B cell (primary cell): ENCODE data around the gene THOC5. TPM values are rescaled to one million over a fixed set of nuclear protein-coding genes. Genes with fewer than 3 reads are reported as not detected.

Experiments used
- ATAC-seq: fragments of 200-7000 bp; cut with Tn5 transposase; one replicate; pipeline ENCODE4 v1.10.0; 2021; ENCODE audit warnings: low read depth, mild to moderate bottlenecking, moderate number of reproducible peaks, moderate library complexity
- CTCF ChIA-PET: fragments of 350-600 bp; sonication (Branson Sonifier 250); formaldehyde crosslinking; loops from one replicate; lab custom pipeline; 2021; ENCODE audit warnings: antibody characterized with exemption, inconsistent platforms; lab: Charles Lee
- POLR2A ChIA-PET: fragments of 350-600 bp; sonication (Branson Sonifier 250); formaldehyde crosslinking; loops from one replicate; lab custom pipeline; 2021; ENCODE audit warnings: antibody characterized with exemption; lab: Charles Lee
- DNase-seq: peaks from one replicate; pipeline ENCODE4 v3.0.0; 2013
- H2AFZ ChIP-seq: 2 replicates; pipeline ENCODE4 v1.6.1; 2012; ENCODE audit warnings: mild to moderate bottlenecking, low read depth, low read length; ENCODE audit not compliant: insufficient read depth, poor library complexity, severe bottlenecking
- H3K27ac ChIP-seq, 2 donors: 1 replicate in 1 of 2; 2 replicates in 1 of 2; pipeline ENCODE4 v1.5.1; 2012 to 2013; ENCODE audit warnings: low read length in 2 of 2, mild to moderate bottlenecking in 2 of 2, moderate library complexity in 1 of 2
- H3K27me3 ChIP-seq, 4 experiments: fragments of 200-600 bp in 1 of 4; sonication (generic) in 1 of 4; replicated peaks in 1 of 4; 1 replicate in 2 of 4; 2 replicates in 2 of 4; pipeline versions ENCODE4 v1.6.1 to v1.7.0; 2013 to 2016; ENCODE audit warnings: low read length in 3 of 4, mild to moderate bottlenecking in 2 of 4, mixed read lengths in 1 of 4, moderate library complexity in 1 of 4; ENCODE audit not compliant: insufficient read depth in 4 of 4, control insufficient read depth in 3 of 4; ENCODE audit errors: control extremely low read depth in 1 of 4
- H3K36me3 ChIP-seq, 2 experiments: replicated peaks in 1 of 2; 1 replicate in 1 of 2; 2 replicates in 1 of 2; pipeline versions ENCODE4 v1.6.1 to v1.7.1; 2013; ENCODE audit warnings: low read length in 1 of 2; ENCODE audit not compliant: insufficient read depth in 2 of 2, control insufficient read depth in 1 of 2; ENCODE audit errors: control extremely low read depth in 1 of 2, extremely low read depth in 1 of 2
- H3K4me1 ChIP-seq, 2 donors: fragments of 200-600 bp in 1 of 2; sonication (generic) in 1 of 2; 1 replicate in 1 of 2; 2 replicates in 1 of 2; pipeline versions ENCODE4 v1.5.1 to v1.6.1; 2013 to 2017; ENCODE audit warnings: low read length in 2 of 2; ENCODE audit not compliant: control insufficient read depth in 2 of 2, insufficient read depth in 2 of 2
- H3K4me2 ChIP-seq: replicated peaks from 2 replicates; pipeline ENCODE3; 2012; ENCODE audit warnings: mild to moderate bottlenecking, low read depth, low read length; ENCODE audit not compliant: poor library complexity, severe bottlenecking
- H3K4me3 ChIP-seq, 5 experiments: fragments of 200-600 bp in 1 of 5; sonication (generic) in 1 of 5; 1 replicate in 3 of 5; 2 replicates in 2 of 5; pipeline versions ENCODE4 v1.5.1 to v1.7.0; 2011 to 2016; ENCODE audit warnings: low read length in 4 of 5, mild to moderate bottlenecking in 4 of 5, low read depth in 2 of 5, control low read depth in 1 of 5, moderate library complexity in 1 of 5; ENCODE audit not compliant: insufficient read depth in 1 of 5; ENCODE audit errors: control extremely low read depth in 1 of 5, extremely low read depth in 1 of 5
- H3K79me2 ChIP-seq: fragments of 200-600 bp; sonication (generic); one replicate; pipeline ENCODE4 v1.6.0; 2016; ENCODE audit warnings: low read length; ENCODE audit not compliant: control insufficient read depth, insufficient read depth
- H3K9ac ChIP-seq: fragments of 200-600 bp; sonication (generic); 2 replicates; pipeline ENCODE4 v1.6.1; 2017; ENCODE audit warnings: mild to moderate bottlenecking, low read length, moderate library complexity
- H3K9me3 ChIP-seq, 3 donors: one replicate each; pipeline versions ENCODE4 v1.6.1 to v1.7.1; 2013; ENCODE audit warnings: low read length in 2 of 3; ENCODE audit not compliant: control insufficient read depth in 2 of 3, insufficient read depth in 1 of 3; ENCODE audit errors: control extremely low read depth in 1 of 3
- H4K20me1 ChIP-seq: 2 replicates; pipeline ENCODE4 v1.6.0; 2012; ENCODE audit warnings: mild to moderate bottlenecking, low read length; ENCODE audit not compliant: insufficient read depth, control insufficient read depth, poor library complexity, severe bottlenecking
- H3K27ac Mint-ChIP-seq: one replicate; pipeline ENCODE4 v1.8.0; 2021; ENCODE audit warnings: mixed read lengths
- H3K27me3 Mint-ChIP-seq: one replicate; pipeline ENCODE4 v1.8.0; 2021; ENCODE audit warnings: mixed read lengths
- H3K4me1 Mint-ChIP-seq: one replicate; pipeline ENCODE4 v1.8.0; 2021; ENCODE audit warnings: mixed read lengths
- H3K4me3 Mint-ChIP-seq: one replicate; pipeline ENCODE4 v1.8.0; 2021; ENCODE audit warnings: mixed read lengths
- H3K9me3 Mint-ChIP-seq: one replicate; pipeline ENCODE4 v1.8.0; 2022; ENCODE audit warnings: mixed read lengths; ENCODE audit not compliant: insufficient read depth
- EZH2 ChIP-seq: IDR thresholded peaks from 2 replicates; pipeline ENCODE4 v1.6.1; 2012; ENCODE audit warnings: borderline replicate concordance, low read depth, mild to moderate bottlenecking, moderate library complexity, low read length; ENCODE audit not compliant: insufficient read depth, poor library complexity, severe bottlenecking
- WGBS: methylation state at CpG from one replicate; pipeline ENCODE4 v1.1.5; 2013; ENCODE audit warnings: missing lambda C conversion rate; ENCODE audit not compliant: insufficient coverage; 5-methylcytosine and 5-hydroxymethylcytosine counted together
- intact Hi-C: fragments of 100-400 bp; cut with micrococcal nuclease; formaldehyde crosslinking; loops from one replicate; pipeline ENCODE4 v1.10.0; 2022
- polyA plus RNA-seq: library from polyadenylated mRNA; depleted of rRNA; stranded (reverse); fragments of >200 nt; gene quantifications from 2 replicates; pipeline ENCODE4 v1.2.3, GENCODE V29; 2012
- total RNA-seq, 2 donors: library from RNA; stranded (reverse); fragments of 120-200 nt in 1 of 2; gene quantifications; 1 replicate in 1 of 2; 2 replicates in 1 of 2; pipeline versions ENCODE4 v1.2.3 to v1.2.4, GENCODE V29; 2013 to 2022
- TF ChIP-seq, protein P1 (sequence below): fragments of 200-600 bp; IDR thresholded peaks from one replicate; pipeline ENCODE4 v1.8.0; 2022; ENCODE audit warnings: antibody characterized with exemption, mild to moderate bottlenecking

The THOC5 gene
- total and polyA plus RNA-seq, 2 donors (not counting 1 experiment from before 2014, with no cell fraction given), result 26.5 to 59.1 TPM

DNA sequence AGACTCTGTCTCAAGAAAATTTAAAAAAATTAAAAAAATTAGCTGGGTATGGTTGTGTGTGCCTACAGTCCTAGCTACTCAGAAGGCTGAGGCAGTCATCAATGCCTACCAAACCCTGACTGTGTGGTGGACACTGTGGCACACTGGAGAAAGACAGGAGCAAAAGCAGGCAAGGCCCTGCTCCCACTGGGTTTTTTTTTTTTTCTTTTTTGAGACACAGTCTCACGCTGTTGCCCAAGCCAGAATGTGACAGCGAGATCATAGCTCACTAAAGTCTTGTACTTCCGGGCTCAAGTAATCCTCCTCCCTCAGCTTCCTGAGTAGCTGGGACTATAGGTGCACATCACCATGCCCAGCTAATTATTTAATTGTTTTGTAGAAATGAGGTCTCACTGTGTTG lies 68.9 kb downstream of the THOC5 start:
- Histone ChIP-seq H3K27ac (no peak overlapping the region), H3K27me3 (peaks cover 0 to 38% (median 24%) of the 10 kb centered on the region in 4 experiments), H2AFZ (no peak overlapping the region), H3K9ac (no peak overlapping the region), H3K4me1 (peaks cover 27 to 31% of the 10 kb centered on the region in 2 donors), H3K36me3 (no peaks in the 10 kb centered on the region), H3K79me2 (no peaks in the 10 kb centered on the region), H3K4me3 (no peak overlapping the region), H3K4me2 (no peak overlapping the region), H3K9me3 (peaks cover 0 to 21% (median 0%) of the 10 kb centered on the region in 3 donors), H4K20me1 (no peaks in the 10 kb centered on the region)
- Mint-ChIP-seq H3K9me3 (no peaks in the 10 kb centered on the region), H3K27ac (no peak overlapping the region), H3K4me3 (no peak overlapping the region), H3K4me1 (peaks cover 22% of the 10 kb centered on the region), H3K27me3 (peaks cover 18% of the 10 kb centered on the region)
- ChIA-PET POLR2A (interaction anchor here (1.0 kb wide), 1 partner anchor 9 kb away, joined by 3 read pairs; no protein-coding TSS in a partner anchor), CTCF (no interaction called here)
- 83% methylated on average over 2 of the region's 3 CpGs for WGBS
- TF ChIP-seq, protein P1, sequence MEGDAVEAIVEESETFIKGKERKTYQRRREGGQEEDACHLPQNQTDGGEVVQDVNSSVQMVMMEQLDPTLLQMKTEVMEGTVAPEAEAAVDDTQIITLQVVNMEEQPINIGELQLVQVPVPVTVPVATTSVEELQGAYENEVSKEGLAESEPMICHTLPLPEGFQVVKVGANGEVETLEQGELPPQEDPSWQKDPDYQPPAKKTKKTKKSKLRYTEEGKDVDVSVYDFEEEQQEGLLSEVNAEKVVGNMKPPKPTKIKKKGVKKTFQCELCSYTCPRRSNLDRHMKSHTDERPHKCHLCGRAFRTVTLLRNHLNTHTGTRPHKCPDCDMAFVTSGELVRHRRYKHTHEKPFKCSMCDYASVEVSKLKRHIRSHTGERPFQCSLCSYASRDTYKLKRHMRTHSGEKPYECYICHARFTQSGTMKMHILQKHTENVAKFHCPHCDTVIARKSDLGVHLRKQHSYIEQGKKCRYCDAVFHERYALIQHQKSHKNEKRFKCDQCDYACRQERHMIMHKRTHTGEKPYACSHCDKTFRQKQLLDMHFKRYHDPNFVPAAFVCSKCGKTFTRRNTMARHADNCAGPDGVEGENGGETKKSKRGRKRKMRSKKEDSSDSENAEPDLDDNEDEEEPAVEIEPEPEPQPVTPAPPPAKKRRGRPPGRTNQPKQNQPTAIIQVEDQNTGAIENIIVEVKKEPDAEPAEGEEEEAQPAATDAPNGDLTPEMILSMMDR, result no peak
- TF ChIP-seq EZH2, result no peak
- DNase-seq, result no peak
- intact Hi-C loops, result no loop called here
- no peak for ATAC-seq

DNA sequence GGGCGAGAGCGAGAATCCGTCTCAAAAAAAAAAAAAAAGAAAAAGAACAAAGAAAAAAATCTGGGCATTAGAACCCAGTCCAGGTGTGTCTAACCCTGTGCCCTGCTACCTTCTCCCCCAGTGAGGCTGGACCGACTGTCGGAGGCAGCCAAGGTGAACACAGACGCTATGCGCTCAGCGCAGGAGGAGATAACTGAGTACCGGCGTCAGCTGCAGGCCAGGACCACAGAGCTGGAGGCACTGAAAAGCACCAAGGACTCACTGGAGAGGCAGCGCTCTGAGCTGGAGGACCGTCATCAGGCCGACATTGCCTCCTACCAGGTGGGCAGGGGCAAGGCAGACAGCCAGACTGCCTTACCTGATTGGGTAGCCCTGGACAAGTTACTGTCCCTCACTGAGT lies 70.3 kb downstream of the THOC5 start:
- H3K9me3 Mint-ChIP-seq, result no peaks in the 10 kb centered on the region
- TF ChIP-seq, protein P1, result no peak
- no peak for TF ChIP-seq EZH2
- Histone ChIP-seq H3K79me2 (no peaks in the 10 kb centered on the region), H2AFZ (no peak overlapping the region), H3K9me3 (peaks cover 0 to 27% (median 0%) of the 10 kb centered on the region in 3 donors), H4K20me1 (no peaks in the 10 kb centered on the region), H3K27me3 (peaks cover 0 to 52% (median 36%) of the 10 kb centered on the region in 4 experiments), H3K4me2 (no peak overlapping the region), H3K27ac (no peak overlapping the region), H3K9ac (no peak overlapping the region), H3K36me3 (no peaks in the 10 kb centered on the region), H3K4me3 (no peak overlapping the region), H3K4me1 (peaks cover 17 to 29% of the 10 kb centered on the region in 2 donors)
- CTCF ChIA-PET, result interaction anchor here (1.0 to 2.4 kb wide), 2 partner anchors 11 to 521 kb away, joined by 3 to 10 read pairs; no protein-coding TSS in a partner anchor
- no peak overlapping the region for H3K4me3 Mint-ChIP-seq
- peaks cover 20% of the 10 kb centered on the region for H3K4me1 Mint-ChIP-seq
- no peak overlapping the region for H3K27ac Mint-ChIP-seq
- ATAC-seq, result no peak
- peaks cover 31% of the 10 kb centered on the region for H3K27me3 Mint-ChIP-seq
- POLR2A ChIA-PET, result no interaction called here
- DNase-seq, result no peak
- intact Hi-C loops, result no loop called here
- 96% methylated on average over 12 of the region's 13 CpGs for WGBS
